Vagina (tissue), 2 donors: ENCODE data around the gene MYH9.
"Not testable (repeated sequence)": the region's sequence is repeated elsewhere in the genome, so short reads cannot be mapped to it uniquely, and the experiment has no call there.

Experiments
- POLR2A ChIP-seq, 2 donors: fragments of 450-650 bp; IDR thresholded peaks; one replicate each; pipeline ENCODE4 v1.6.1; 2017; ENCODE audit warnings: antibody characterized with exemption in 2 of 2, mild to moderate bottlenecking in 2 of 2, moderate library complexity in 2 of 2
- POLR2AphosphoS5 ChIP-seq, 2 donors: sonication (generic); formaldehyde crosslinking; IDR thresholded peaks; one replicate each; pipeline ENCODE4 v1.9.0; 2017; ENCODE audit warnings: antibody characterized with exemption in 2 of 2, mild to moderate bottlenecking in 2 of 2, low read depth in 1 of 2; ENCODE audit not compliant: insufficient read depth in 1 of 2

DNA sequence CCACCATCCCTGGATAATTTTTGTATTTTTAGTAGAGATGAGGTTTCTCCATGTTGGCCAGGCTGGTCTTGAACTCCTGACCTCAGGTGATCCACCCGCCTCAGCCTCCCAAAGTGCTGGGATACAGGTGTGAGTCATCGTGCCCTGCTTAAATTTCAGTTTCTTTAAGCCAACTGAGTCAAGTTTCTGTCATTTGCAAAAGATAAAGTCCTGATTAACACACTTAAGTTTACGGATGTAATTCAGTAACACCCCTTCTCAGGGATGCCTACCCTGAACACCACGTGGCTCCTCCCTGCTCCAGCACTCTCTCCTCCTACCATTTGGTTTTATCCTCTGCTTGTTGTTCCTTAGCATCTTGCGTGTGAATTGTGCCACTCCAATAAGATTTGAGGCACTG is 36.7 kb upstream of the MYH9 start:
- TF ChIP-seq POLR2AphosphoS5 (IDR thresholded peaks at IDR 0.05; ENCODE audit: insufficient read depth in 1 of 2, low read depth in 1 of 2); POLR2A (IDR thresholded peaks at IDR 0.05): not testable (repeated sequence)
